ENCODE results near the gene TEX54. TPM values are rescaled to one million over a fixed set of nuclear protein-coding genes. Genes with fewer than 3 reads are reported as not detected.

The TEX54 gene
- total RNA-seq, 5 donors from 2014 or later (not counting 1 experiment from before 2014, with no cell fraction given), result not detected

DNA sequence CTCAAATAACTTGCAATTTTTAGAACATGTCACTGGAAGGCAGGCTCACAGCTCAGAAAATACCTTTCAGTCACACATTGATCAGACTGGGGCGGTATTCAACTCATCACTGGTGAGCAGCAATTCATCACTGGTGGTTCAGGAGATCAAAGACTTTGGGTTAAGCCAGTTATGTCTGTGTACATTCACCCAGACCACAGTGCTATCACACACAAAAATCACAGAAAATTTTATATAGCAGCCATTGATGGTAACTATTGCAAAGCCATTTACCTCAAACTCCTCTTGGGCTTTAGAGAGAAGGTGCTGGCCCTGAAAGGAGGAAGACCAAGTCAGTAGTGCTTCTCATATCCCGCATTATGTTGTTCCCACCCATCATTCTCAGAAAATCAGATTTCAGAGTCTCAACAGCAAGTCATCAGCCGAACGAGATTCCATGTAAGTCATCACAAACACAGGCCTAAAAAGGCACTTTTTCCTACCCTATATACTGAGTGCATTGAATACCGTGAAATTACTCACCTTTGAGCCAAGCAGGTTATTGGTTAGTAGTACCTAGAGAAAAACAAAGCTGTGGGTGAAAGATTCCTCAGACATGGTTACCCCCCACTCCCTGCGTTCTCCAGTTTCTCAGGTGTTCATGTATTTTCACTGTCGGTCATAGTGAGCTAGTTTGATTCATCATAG, 20.8 kb upstream of the TEX54 start:
- no peaks in the 10 kb centered on the region for H3K9me3 ChIP-seq
- Mint-ChIP-seq H3K4me3 (peak overlapping the region; percentile 93 to 98 (median 97)), H3K27ac (peak overlapping the region; percentile 94 to 96), H3K9me3 (no peaks in the 10 kb centered on the region), H3K36me3 (peaks cover 38% of the 10 kb centered on the region), H3K4me1 (peaks cover 46 to 67% (median 62%) of the 10 kb centered on the region in 3 donors), H3K27me3 (no peaks in the 10 kb centered on the region)
- DNase-seq (peak in 1 of 35 experiments; percentile 52), ATAC-seq (replicated peaks in 1 of 4) (no peak)
- WGBS (ENCODE audit: insufficient coverage), result 10% methylated on average over 2 of the region's 7 CpGs
- H3K27me3 ChIP-seq (replicated peaks in 1 of 2; ENCODE audit: control insufficient read depth in 2 of 2, extremely low read depth in 1 of 2, insufficient read depth in 2 of 2, low read length in 1 of 2), result no peaks in the 10 kb centered on the region
- peaks cover 32 to 40% of the 10 kb centered on the region in 2 experiments for H3K4me1 ChIP-seq (ENCODE audit: control insufficient read depth in 1 of 2, extremely low read depth in 1 of 2, insufficient read depth in 2 of 2, low read length in 2 of 2)
- H3K4me3 ChIP-seq (ENCODE audit: control insufficient read depth in 1 of 2, extremely low read depth in 1 of 2, low read length in 1 of 2), result peak overlapping the region; percentile 12 to 81
- peaks cover 0 to 33% of the 10 kb centered on the region in 2 donors for H3K36me3 ChIP-seq (ENCODE audit: control insufficient read depth in 2 of 2, extremely low read depth in 1 of 2, insufficient read depth in 1 of 2, low read length in 1 of 2)
- CTCF ChIA-PET, result interaction anchor here in 1 of 2 donors (1.1 to 1.2 kb wide), 4 partner anchors 11 to 67 kb away, joined by 3 to 4 read pairs (median 4); partner anchors contain the start of gene SLC3A2
- POLR2A ChIA-PET, result interaction anchor here (0.6 to 6.5 kb wide), 17 partner anchors 9 to 188 kb away, joined by 3 to 71 read pairs (median 4); partner anchors contain the start of genes C11orf98 (in 1 of the 2), CSKMT (in 1 of the 2), LBHD1 (in 1 of the 2) and SLC3A2 (in 1 of the 2)
- H3K27ac ChIP-seq (ENCODE audit: low read length), result peak overlapping the region; percentile 15

DNA sequence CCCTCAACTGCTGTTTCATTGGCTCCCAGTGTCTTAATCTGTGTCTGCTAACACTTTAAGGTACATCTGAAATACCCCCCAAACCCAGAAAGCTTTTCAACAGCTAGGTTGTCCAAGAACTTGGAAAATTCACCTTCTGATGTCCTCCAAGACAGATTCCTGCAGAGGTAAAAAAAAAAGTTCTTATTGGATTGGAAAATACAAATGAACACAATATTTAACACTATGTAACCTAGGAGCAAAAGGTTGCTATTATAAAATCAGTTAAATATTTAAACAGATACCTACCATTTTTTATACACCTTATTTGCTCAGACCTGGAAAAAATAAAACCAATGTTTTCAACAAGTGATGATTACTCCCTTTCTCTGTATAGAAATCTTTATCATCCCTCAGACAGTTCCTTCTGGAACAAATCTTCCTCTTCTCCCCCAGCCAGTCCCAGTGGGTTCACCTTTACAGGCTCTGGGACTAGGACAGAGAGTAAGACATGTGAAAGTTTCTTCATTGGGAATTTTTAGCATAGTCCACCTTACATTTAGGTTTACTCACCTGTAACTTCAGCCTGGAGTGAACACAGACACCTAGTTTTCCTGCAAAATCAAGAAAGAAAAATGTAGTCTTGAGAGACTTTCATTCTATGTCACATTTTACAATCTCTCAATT, 20.0 kb upstream of the TEX54 start:
- H3K4me3 Mint-ChIP-seq, result peak overlapping the region; percentile 93 to 98 (median 97)
- Histone ChIP-seq H3K27ac (ENCODE audit: low read length) (no peak overlapping the region), H3K9me3 (no peaks in the 10 kb centered on the region), H3K36me3 (ENCODE audit: control insufficient read depth in 2 of 2, extremely low read depth in 1 of 2, insufficient read depth in 1 of 2, low read length in 1 of 2) (peaks cover 0 to 33% of the 10 kb centered on the region in 2 donors), H3K27me3 (replicated peaks in 1 of 2; ENCODE audit: control insufficient read depth in 2 of 2, extremely low read depth in 1 of 2, insufficient read depth in 2 of 2, low read length in 1 of 2) (no peaks in the 10 kb centered on the region), H3K4me1 (ENCODE audit: control insufficient read depth in 1 of 2, extremely low read depth in 1 of 2, insufficient read depth in 2 of 2, low read length in 2 of 2) (peaks cover 32 to 40% of the 10 kb centered on the region in 2 experiments), H3K4me3 (ENCODE audit: control insufficient read depth in 1 of 2, extremely low read depth in 1 of 2, low read length in 1 of 2) (no peak overlapping the region)
- H3K36me3 Mint-ChIP-seq, result peaks cover 38% of the 10 kb centered on the region
- H3K4me1 Mint-ChIP-seq, result peaks cover 44 to 61% (median 54%) of the 10 kb centered on the region in 3 donors
- H3K9me3 Mint-ChIP-seq, result no peaks in the 10 kb centered on the region
- POLR2A ChIA-PET, result interaction anchor here (0.5 to 6.5 kb wide), 6 partner anchors 10 to 99 kb away, joined by 3 to 71 read pairs (median 6); partner anchors contain the start of genes TMEM179B (in 1 of the 2), WDR74 (in 1 of the 2) and ZBTB3 (in 1 of the 2)
- DNase-seq (no peak), ATAC-seq (replicated peaks in 1 of 4) (no peak)
- CTCF ChIA-PET, result interaction anchor here in 1 of 2 donors (1.4 kb wide), 1 partner anchor 10 kb away, joined by 4 read pairs; no protein-coding TSS in a partner anchor
- H3K27me3 Mint-ChIP-seq, result no peaks in the 10 kb centered on the region
- H3K27ac Mint-ChIP-seq, result peak overlapping the region; percentile 7 to 96

DNA sequence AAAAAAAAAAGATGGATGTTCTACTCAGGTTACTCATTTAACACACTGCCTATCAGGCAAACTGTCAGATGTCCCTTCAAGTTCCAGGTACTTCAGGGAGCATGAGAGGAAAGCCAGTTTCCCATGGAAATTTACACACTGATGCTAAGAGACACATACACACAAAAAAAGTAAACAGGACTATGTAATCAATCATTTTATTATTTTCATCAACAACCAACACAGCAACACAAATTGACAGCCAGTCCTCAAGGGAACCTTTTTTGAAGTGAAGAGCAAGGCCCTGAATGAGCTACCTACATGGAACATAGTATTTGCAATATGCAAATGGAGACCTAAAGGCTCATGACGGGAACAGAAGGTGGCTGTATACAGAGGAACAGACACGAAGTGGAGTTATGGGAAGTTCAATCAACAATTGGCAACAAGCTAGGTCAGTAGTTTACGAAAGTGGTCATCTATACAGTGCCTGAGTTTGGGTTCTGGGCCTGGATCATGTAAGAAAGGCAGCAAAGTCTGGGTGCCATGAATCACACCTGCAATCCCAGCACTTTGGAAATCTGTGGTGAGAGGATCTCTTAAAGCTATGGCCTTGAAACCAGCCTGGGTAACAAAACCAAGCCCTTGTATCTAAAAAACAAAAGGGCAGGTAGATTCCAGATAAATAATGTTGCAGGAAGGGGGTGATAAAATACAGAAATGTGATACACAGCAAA, 19.3 kb upstream of the TEX54 start:
- 46% methylated on average over 3 of the region's 3 CpGs for WGBS (ENCODE audit: insufficient coverage)
- H3K27ac ChIP-seq (ENCODE audit: low read length), result peak overlapping the region; percentile 3
- H3K9me3 Mint-ChIP-seq, result no peaks in the 10 kb centered on the region
- no peak for DNase-seq
- peak overlapping the region in 2 of 3 donors; percentile 10 to 22 for H3K4me3 Mint-ChIP-seq
- peaks cover 38% of the 10 kb centered on the region for H3K36me3 Mint-ChIP-seq
- no peaks in the 10 kb centered on the region for H3K9me3 ChIP-seq
- peaks cover 32 to 35% of the 10 kb centered on the region in 2 experiments for H3K4me1 ChIP-seq (ENCODE audit: control insufficient read depth in 1 of 2, extremely low read depth in 1 of 2, insufficient read depth in 2 of 2, low read length in 2 of 2)
- ATAC-seq (replicated peaks in 1 of 4), result no peak
- H3K4me3 ChIP-seq (ENCODE audit: control insufficient read depth in 1 of 2, extremely low read depth in 1 of 2, low read length in 1 of 2), result no peak overlapping the region
- no peaks in the 10 kb centered on the region for H3K27me3 Mint-ChIP-seq
- no peaks in the 10 kb centered on the region for H3K27me3 ChIP-seq (replicated peaks in 1 of 2; ENCODE audit: control insufficient read depth in 2 of 2, extremely low read depth in 1 of 2, insufficient read depth in 2 of 2, low read length in 1 of 2)
- peaks cover 43 to 58% (median 47%) of the 10 kb centered on the region in 3 donors for H3K4me1 Mint-ChIP-seq
- peaks cover 0 to 33% of the 10 kb centered on the region in 2 donors for H3K36me3 ChIP-seq (ENCODE audit: control insufficient read depth in 2 of 2, extremely low read depth in 1 of 2, insufficient read depth in 1 of 2, low read length in 1 of 2)
- H3K27ac Mint-ChIP-seq, result peak overlapping the region; percentile 72 to 76
- ChIA-PET CTCF (interaction anchor here (1.0 to 1.4 kb wide), 2 partner anchors 11 to 66 kb away, joined by 3 to 4 read pairs; no protein-coding TSS in a partner anchor), POLR2A (interaction anchor here (0.5 to 6.5 kb wide), 6 partner anchors 9 to 98 kb away, joined by 3 to 71 read pairs (median 4); partner anchors contain the start of genes WDR74 (in 1 of the 2) and ZBTB3 (in 1 of the 2))

DNA sequence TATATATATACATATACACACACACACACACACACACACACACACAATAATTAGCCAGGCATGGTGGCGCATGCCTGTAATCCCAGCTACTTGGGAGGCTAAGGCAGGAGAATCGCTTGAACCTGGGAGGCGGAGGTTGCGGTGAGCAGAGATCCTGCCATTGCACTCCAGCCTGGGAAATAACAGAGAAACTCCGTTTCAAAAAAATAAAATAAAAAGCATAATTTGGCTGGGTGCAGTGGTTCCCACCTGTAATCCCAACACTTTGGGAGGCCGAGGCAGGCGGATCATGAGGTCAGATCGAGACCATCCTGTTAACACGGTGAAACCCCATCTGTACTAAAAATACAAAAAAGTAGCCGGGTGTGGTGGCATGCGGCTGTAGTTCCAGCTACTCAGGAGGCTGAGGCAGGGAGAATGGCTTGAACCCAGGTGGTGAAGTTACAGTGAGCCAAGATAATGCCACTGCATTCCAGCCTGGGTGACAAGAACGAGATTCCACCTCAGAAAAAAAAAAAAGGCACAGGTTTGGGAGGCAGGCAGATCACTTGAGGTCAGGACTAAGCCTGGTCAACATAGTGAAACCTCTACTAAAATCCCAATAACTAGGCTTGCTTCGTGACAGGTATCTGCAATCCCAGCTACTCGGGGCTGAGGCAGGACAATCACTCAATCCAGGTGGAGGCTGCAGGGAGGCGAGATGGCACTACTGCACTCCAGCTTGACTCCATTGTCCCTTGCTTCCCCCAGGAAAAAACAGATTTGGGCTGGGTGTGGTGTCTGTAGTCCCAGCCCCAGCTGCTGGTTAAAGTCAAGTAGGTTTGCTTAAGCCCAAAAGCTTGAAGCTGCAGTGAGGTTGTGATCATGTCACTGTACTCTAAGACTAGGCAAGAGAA, 18.5 kb upstream of the TEX54 start:
- H3K4me1 Mint-ChIP-seq, result peaks cover 39 to 52% (median 43%) of the 10 kb centered on the region in 3 donors
- DNase-seq (peak in 1 of 35 experiments; percentile 26), ATAC-seq (replicated peaks in 1 of 4) (no peak)
- ChIA-PET CTCF (interaction anchor here (0.8 to 1.4 kb wide), 3 partner anchors 12 to 65 kb away, joined by 3 to 4 read pairs (median 3); no protein-coding TSS in a partner anchor), POLR2A (interaction anchor here (0.6 to 6.5 kb wide), 5 partner anchors 11 to 97 kb away, joined by 3 to 71 read pairs (median 4); partner anchors contain the start of genes WDR74 (in 1 of the 2) and ZBTB3 (in 1 of the 2))
- H3K27ac ChIP-seq (ENCODE audit: low read length), result peak overlapping the region; percentile 13
- peak overlapping the region; percentile 72 to 76 for H3K27ac Mint-ChIP-seq
- peak overlapping the region in 2 of 3 donors; percentile 10 to 22 for H3K4me3 Mint-ChIP-seq
- no peaks in the 10 kb centered on the region for H3K27me3 ChIP-seq (replicated peaks in 1 of 2; ENCODE audit: control insufficient read depth in 2 of 2, extremely low read depth in 1 of 2, insufficient read depth in 2 of 2, low read length in 1 of 2)
- H3K9me3 ChIP-seq, result no peaks in the 10 kb centered on the region
- H3K27me3 Mint-ChIP-seq, result no peaks in the 10 kb centered on the region
- H3K36me3 Mint-ChIP-seq, result peaks cover 38% of the 10 kb centered on the region
- 65% methylated on average over 9 of the region's 15 CpGs for WGBS (ENCODE audit: insufficient coverage)
- no peaks in the 10 kb centered on the region for H3K9me3 Mint-ChIP-seq
- peaks cover 27 to 28% of the 10 kb centered on the region in 2 experiments for H3K4me1 ChIP-seq (ENCODE audit: control insufficient read depth in 1 of 2, extremely low read depth in 1 of 2, insufficient read depth in 2 of 2, low read length in 2 of 2)
- peaks cover 0 to 33% of the 10 kb centered on the region in 2 donors for H3K36me3 ChIP-seq (ENCODE audit: control insufficient read depth in 2 of 2, extremely low read depth in 1 of 2, insufficient read depth in 1 of 2, low read length in 1 of 2)
- no peak overlapping the region for H3K4me3 ChIP-seq (ENCODE audit: control insufficient read depth in 1 of 2, extremely low read depth in 1 of 2, low read length in 1 of 2)

DNA sequence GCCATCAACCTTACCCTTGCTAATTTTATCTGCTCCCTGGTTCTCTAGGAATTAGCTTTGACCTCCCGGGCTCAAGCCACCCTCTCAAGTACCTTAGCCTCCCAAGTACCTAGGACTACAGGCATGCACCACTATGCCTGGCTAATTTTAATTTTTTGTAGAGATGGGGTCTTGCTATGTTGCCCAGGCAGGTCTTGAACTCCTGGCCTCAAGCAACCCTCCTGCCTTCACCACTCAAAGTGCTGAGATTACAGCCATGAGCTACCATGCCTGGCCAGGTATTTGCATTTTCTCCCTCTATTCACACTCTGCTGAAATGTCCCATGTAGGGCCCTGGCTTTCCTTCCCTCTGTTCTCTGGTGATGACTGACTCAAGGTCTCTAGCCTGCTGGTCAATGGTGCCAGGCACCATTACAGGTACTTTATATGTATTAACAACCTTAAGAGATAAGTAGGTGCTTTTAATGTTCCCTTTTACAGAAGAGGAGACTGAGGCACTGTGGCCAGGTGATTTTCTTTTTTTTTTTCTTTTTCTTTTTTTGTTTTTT, 15.2 kb upstream of the TEX54 start:
- no CpG with 5 or more reads among the region's 1 CpG for WGBS (ENCODE audit: insufficient coverage)
- Histone ChIP-seq H3K27me3 (replicated peaks in 1 of 2; ENCODE audit: control insufficient read depth in 2 of 2, extremely low read depth in 1 of 2, insufficient read depth in 2 of 2, low read length in 1 of 2) (no peaks in the 10 kb centered on the region), H3K4me3 (ENCODE audit: control insufficient read depth in 1 of 2, extremely low read depth in 1 of 2, low read length in 1 of 2) (no peak overlapping the region), H3K27ac (ENCODE audit: low read length) (no peak overlapping the region), H3K9me3 (no peaks in the 10 kb centered on the region), H3K4me1 (ENCODE audit: control insufficient read depth in 1 of 2, extremely low read depth in 1 of 2, insufficient read depth in 2 of 2, low read length in 2 of 2) (peaks cover 5 to 9% of the 10 kb centered on the region in 2 experiments), H3K36me3 (ENCODE audit: control insufficient read depth in 2 of 2, extremely low read depth in 1 of 2, insufficient read depth in 1 of 2, low read length in 1 of 2) (peaks cover 0 to 16% of the 10 kb centered on the region in 2 donors)
- Mint-ChIP-seq H3K4me1 (peaks cover 12 to 26% (median 17%) of the 10 kb centered on the region in 3 donors), H3K27me3 (no peaks in the 10 kb centered on the region), H3K4me3 (no peak overlapping the region), H3K27ac (peak overlapping the region; percentile 59 to 68), H3K9me3 (no peaks in the 10 kb centered on the region), H3K36me3 (peaks cover 10% of the 10 kb centered on the region)
- ChIA-PET POLR2A (interaction anchor here in 1 of 2 donors (0.7 kb wide), 1 partner anchor 183 kb away, joined by 3 read pairs; the partner anchor contains the start of genes C11orf98 and CSKMT), CTCF (interaction anchor here in 1 of 2 donors (0.5 to 0.9 kb wide), 2 partner anchors 8 to 18 kb away, joined by 3 read pairs; no protein-coding TSS in a partner anchor)
- no peak for DNase-seq
- ATAC-seq (replicated peaks in 1 of 4), result no peak

Data from T-cell (primary cell).